ENCODE data around the gene RIC1.
"Not testable (repeated sequence)": the region's sequence is repeated elsewhere in the genome, so short reads cannot be mapped to it uniquely, and the experiment has no call there.

The RIC1 gene

DNA sequence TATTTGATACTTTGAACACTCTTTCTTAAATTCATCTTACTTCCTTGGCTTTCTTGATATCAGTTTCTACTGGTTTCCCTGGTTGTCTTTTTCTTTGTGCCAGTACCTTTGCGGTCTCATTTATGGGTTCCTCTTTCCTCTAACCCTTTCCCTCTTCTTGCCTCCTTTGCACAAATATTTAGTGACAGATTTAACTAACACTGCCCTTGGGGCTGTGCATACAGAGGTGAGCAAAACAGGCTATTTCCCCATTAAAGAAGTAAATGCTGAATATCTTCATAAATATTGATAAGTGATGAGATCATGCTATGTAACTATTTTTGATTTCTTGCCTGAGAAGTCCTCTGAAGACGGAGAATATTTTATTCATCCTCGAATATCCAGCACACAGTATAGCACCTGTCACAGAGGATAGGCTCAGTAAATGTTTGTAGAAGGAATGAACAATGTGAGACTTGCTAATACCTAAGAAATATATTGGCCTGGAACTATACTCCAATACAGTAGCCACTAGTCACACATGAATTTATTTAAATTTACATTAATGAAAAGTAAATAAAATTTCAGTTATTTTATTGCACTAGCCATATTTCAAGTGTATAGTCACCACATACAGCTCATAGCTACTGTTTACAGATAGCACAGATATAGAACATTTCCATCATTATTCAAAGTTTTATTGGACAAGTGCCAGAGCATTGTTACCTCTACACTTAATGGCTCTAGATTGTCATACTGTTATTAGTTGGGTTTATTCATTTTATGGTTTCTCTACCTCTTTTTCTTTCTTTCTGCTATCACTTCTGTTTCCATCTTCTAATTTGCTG is 90.4 kb downstream of the RIC1 start:
- Mint-ChIP-seq H3K36me3 (ENCODE audit: insufficient read depth) (peaks cover 20% of the 10 kb centered on the region), H3K27me3 (no peaks in the 10 kb centered on the region), H3K4me3 (no peak overlapping the region), H3K27ac (ENCODE audit: low read depth) (no peak overlapping the region), H3K4me1 (peaks cover 6% of the 10 kb centered on the region), H3K9me3 (peaks cover 5% of the 10 kb centered on the region)
- DNase-seq (ENCODE audit: low spot score in 2 of 2) (no peak), ATAC-seq (replicated peaks; ENCODE audit: extremely low read depth, poor library complexity, severe bottlenecking) (no peak)

GRCh38 chr9:5720151-5720550 is 91.2 kb downstream of the RIC1 start:
- Mint-ChIP-seq H3K4me1 (peaks cover 6% of the 10 kb centered on the region), H3K9me3 (peaks cover 5% of the 10 kb centered on the region), H3K4me3 (no peak overlapping the region), H3K36me3 (ENCODE audit: insufficient read depth) (peaks cover 19% of the 10 kb centered on the region), H3K27ac (ENCODE audit: low read depth) (no peak overlapping the region), H3K27me3 (no peaks in the 10 kb centered on the region)
- DNase-seq (ENCODE audit: low spot score in 2 of 2) (no peak), ATAC-seq (replicated peaks; ENCODE audit: extremely low read depth, poor library complexity, severe bottlenecking) (no peak)

DNA sequence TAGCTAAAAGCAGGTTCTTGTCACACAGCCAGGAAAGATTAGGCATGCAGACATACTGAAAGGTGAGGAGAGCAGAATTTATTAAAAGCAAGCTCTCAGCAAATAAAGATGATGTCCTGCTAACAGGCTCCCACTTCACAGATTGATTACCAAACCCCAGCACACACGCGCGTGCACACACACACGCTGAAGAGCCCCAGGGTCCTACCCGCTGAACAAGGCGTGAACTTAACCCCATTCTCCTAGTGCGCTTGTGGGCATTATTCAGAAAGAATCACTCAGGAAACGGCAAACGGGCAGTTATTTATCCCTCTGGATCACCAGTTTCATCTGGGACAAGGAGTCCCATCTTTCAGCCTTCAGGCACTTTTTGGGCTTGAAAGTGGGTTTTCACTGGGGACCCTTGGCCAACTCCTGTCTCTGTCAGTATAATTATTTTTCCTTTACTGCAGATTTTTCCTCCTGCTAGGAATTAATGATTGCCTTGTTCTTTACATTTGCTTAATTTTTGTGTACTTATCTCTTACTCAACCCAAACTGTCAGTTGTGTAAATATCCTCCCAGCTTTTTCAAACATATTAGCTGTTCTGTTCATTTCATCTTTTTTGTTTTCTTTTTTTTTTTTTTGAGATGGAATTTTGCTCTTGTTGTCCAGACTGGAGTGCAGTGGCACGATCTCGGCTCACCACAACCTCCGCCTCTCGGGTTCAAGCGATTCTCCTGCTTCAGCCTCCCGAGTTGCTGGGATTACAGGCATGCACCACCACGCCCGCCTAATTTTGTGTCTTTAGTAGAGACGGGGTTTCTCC is 92.6 kb downstream of the RIC1 start:
- Mint-ChIP-seq H3K4me3 (no peak overlapping the region), H3K27ac (ENCODE audit: low read depth) (no peak overlapping the region), H3K9me3 (peaks cover 5% of the 10 kb centered on the region), H3K27me3 (no peaks in the 10 kb centered on the region), H3K4me1 (peaks cover 19% of the 10 kb centered on the region), H3K36me3 (ENCODE audit: insufficient read depth) (peaks cover 19% of the 10 kb centered on the region)
- no peak for DNase-seq (ENCODE audit: low spot score in 2 of 2)
- no peak for ATAC-seq (replicated peaks; ENCODE audit: extremely low read depth, poor library complexity, severe bottlenecking)

DNA sequence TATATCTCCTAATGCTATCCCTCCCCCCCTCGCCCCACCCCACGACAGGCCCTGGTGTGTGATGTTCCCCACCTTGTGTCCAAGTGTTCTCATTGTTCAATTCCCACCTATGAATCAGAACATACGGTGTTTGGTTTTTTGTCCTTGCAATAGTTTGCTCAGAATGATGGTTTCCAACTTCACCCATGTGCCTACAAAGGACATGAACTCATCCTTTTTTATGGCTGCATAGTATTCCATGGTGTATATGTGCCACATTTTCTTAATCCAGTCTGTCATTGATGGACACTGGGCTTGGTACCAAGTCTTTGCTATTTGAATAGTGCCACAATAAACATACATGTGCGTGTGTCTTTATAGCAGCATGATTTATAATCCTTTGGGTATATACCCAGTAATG is 93.8 kb downstream of the RIC1 start:
- not testable (repeated sequence) for H3K4me3 Mint-ChIP-seq; ATAC-seq (replicated peaks; ENCODE audit: extremely low read depth, poor library complexity, severe bottlenecking); H3K27me3 Mint-ChIP-seq; H3K9me3 Mint-ChIP-seq; DNase-seq (ENCODE audit: low spot score in 2 of 2); H3K27ac Mint-ChIP-seq (ENCODE audit: low read depth)
- peaks cover 19% of the 10 kb centered on the region for H3K36me3 Mint-ChIP-seq (ENCODE audit: insufficient read depth)
- H3K4me1 Mint-ChIP-seq: peaks cover 14% of the 10 kb centered on the region

- Mint-ChIP-seq H3K36me3 (ENCODE audit: insufficient read depth) (peaks cover 11% of the 10 kb centered on the region), H3K4me3 (no peak overlapping the region), H3K9me3 (no peaks in the 10 kb centered on the region), H3K27me3 (no peaks in the 10 kb centered on the region), H3K4me1 (no peaks in the 10 kb centered on the region), H3K27ac (ENCODE audit: low read depth) (no peak overlapping the region)
- DNase-seq (ENCODE audit: low spot score in 2 of 2) (no peak), ATAC-seq (replicated peaks; ENCODE audit: extremely low read depth, poor library complexity, severe bottlenecking) (no peak)
Measured at GRCh38 chr9:5735072-5735471, 106.2 kb downstream of the RIC1 start.

DNA sequence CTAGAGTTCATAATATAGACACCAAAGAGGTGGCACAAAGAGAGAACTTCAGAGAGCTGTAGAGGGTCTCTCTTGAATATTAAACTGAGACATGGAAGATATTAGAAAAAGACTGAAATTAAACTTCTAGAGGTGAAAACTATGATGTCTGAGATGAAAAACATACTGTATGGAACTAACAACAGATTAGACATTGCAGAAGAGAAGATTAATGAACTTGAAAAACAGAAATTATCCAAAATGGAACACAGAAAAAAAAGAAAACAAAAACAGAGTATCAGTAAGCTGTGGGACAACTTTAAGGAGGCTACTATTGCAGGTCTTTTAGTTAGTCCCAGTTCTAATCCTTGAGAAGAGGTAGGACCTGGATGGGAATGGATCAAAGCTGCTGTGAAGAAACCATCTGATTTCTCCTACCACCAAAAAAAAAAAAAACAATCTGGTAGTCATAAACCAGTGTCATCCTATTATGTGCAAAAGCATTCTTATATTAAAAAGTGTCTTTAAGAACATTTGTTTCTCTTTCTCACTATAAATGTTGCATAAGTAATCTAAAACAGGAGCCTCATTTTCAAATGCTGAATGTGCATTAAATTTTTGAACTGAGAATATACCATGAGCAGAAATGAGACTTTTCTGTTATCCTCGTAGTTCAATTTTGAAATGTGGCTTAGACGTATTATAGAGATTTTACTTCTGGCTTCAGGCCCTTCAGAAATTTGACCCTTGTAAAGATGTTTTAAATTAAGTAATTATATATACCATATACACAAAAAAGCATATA is 107.8 kb downstream of the RIC1 start:
- Mint-ChIP-seq H3K27me3 (no peaks in the 10 kb centered on the region), H3K27ac (ENCODE audit: low read depth) (no peak overlapping the region), H3K4me1 (no peaks in the 10 kb centered on the region), H3K4me3 (no peak overlapping the region), H3K9me3 (no peaks in the 10 kb centered on the region), H3K36me3 (ENCODE audit: insufficient read depth) (peaks cover 13% of the 10 kb centered on the region)
- DNase-seq (ENCODE audit: low spot score in 2 of 2) (no peak), ATAC-seq (replicated peaks; ENCODE audit: extremely low read depth, poor library complexity, severe bottlenecking) (no peak)

- H3K36me3 Mint-ChIP-seq (ENCODE audit: insufficient read depth): peaks cover 22% of the 10 kb centered on the region
- no peak overlapping the region for H3K27ac Mint-ChIP-seq (ENCODE audit: low read depth)
- H3K27me3 Mint-ChIP-seq: no peaks in the 10 kb centered on the region
- no peaks in the 10 kb centered on the region for H3K4me1 Mint-ChIP-seq
- no peaks in the 10 kb centered on the region for H3K9me3 Mint-ChIP-seq
- no peak overlapping the region for H3K4me3 Mint-ChIP-seq
- no peak for DNase-seq (ENCODE audit: low spot score in 2 of 2)
- ATAC-seq (replicated peaks; ENCODE audit: extremely low read depth, poor library complexity, severe bottlenecking): no peak
Measured at GRCh38 chr9:5743109-5743508, 114.2 kb downstream of the RIC1 start.

GRCh38 chr9:5748438-5748837 is 119.5 kb downstream of the RIC1 start:
- no peaks in the 10 kb centered on the region for H3K4me1 Mint-ChIP-seq

DNA sequence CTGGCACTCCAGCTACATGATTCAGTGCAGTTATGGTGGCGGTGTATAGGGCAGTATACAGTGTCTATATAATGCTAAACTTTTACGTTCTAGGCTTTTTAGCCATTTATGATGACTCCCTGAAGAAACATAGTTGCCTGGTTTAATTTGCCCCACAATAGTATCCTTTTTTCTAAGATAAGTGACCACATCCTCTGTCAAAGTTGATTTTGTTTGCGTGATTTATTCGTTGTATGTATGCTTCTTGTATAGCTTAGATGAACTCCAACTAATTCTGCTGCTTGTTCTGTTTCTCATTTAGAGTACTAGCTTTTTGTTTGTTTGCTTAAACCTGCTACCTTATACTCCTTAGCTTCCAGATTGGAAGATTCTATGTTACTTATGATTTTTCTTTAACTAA is 120.4 kb downstream of the RIC1 start:
- no peak overlapping the region for H3K27ac Mint-ChIP-seq (ENCODE audit: low read depth)
- no peak overlapping the region for H3K4me3 Mint-ChIP-seq
- peaks cover 21% of the 10 kb centered on the region for H3K36me3 Mint-ChIP-seq (ENCODE audit: insufficient read depth)
- DNase-seq (ENCODE audit: low spot score in 2 of 2) (no peak), ATAC-seq (replicated peaks; ENCODE audit: extremely low read depth, poor library complexity, severe bottlenecking) (no peak)
- H3K9me3 Mint-ChIP-seq: no peaks in the 10 kb centered on the region
- no peaks in the 10 kb centered on the region for H3K27me3 Mint-ChIP-seq
- no peaks in the 10 kb centered on the region for H3K4me1 Mint-ChIP-seq

More at GRCh38 chr9:5748438-5748837, 119.5 kb downstream of the RIC1 start:
- DNase-seq (ENCODE audit: low spot score in 2 of 2): no peak
- no peak for ATAC-seq (replicated peaks; ENCODE audit: extremely low read depth, poor library complexity, severe bottlenecking)
- no peaks in the 10 kb centered on the region for H3K27me3 Mint-ChIP-seq
- H3K27ac Mint-ChIP-seq (ENCODE audit: low read depth): no peak overlapping the region
- H3K9me3 Mint-ChIP-seq: no peaks in the 10 kb centered on the region
- H3K36me3 Mint-ChIP-seq (ENCODE audit: insufficient read depth): peaks cover 22% of the 10 kb centered on the region
- no peak overlapping the region for H3K4me3 Mint-ChIP-seq

GRCh38 chr9:5750569-5750968 is 121.7 kb downstream of the RIC1 start:
- H3K27ac Mint-ChIP-seq (ENCODE audit: low read depth): no peak overlapping the region
- no peaks in the 10 kb centered on the region for H3K4me1 Mint-ChIP-seq
- peaks cover 16% of the 10 kb centered on the region for H3K36me3 Mint-ChIP-seq (ENCODE audit: insufficient read depth)
- no peaks in the 10 kb centered on the region for H3K9me3 Mint-ChIP-seq
- H3K27me3 Mint-ChIP-seq: no peaks in the 10 kb centered on the region
- no peak overlapping the region for H3K4me3 Mint-ChIP-seq
- ATAC-seq (replicated peaks; ENCODE audit: extremely low read depth, poor library complexity, severe bottlenecking) (no peak), DNase-seq (ENCODE audit: low spot score in 2 of 2) (no peak)

DNA sequence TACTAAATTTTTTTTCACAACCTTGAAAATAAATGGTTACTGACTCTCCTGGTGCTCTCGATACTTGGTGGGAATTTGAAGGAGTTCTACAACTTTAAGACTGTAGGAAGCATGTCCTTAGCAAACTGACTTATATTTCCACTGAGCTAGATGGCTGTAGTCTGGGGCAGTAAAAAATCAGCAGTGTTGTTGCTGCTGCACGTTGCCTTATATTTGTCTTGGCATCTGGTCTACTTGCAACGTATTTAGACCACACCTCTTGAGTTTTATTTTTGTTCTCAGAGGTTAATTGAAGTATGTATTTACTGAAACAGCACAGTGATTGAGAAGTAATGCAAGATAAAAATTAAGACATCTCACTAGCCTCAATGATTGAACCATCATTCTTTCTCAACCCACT is 127.7 kb downstream of the RIC1 start:
- no peaks in the 10 kb centered on the region for H3K9me3 Mint-ChIP-seq
- DNase-seq (ENCODE audit: low spot score in 2 of 2): no peak
- H3K27me3 Mint-ChIP-seq: no peaks in the 10 kb centered on the region
- no peak for ATAC-seq (replicated peaks; ENCODE audit: extremely low read depth, poor library complexity, severe bottlenecking)
- peaks cover 27% of the 10 kb centered on the region for H3K36me3 Mint-ChIP-seq (ENCODE audit: insufficient read depth)
- H3K27ac Mint-ChIP-seq (ENCODE audit: low read depth): no peak overlapping the region
- no peak overlapping the region for H3K4me3 Mint-ChIP-seq
- no peaks in the 10 kb centered on the region for H3K4me1 Mint-ChIP-seq

DNA sequence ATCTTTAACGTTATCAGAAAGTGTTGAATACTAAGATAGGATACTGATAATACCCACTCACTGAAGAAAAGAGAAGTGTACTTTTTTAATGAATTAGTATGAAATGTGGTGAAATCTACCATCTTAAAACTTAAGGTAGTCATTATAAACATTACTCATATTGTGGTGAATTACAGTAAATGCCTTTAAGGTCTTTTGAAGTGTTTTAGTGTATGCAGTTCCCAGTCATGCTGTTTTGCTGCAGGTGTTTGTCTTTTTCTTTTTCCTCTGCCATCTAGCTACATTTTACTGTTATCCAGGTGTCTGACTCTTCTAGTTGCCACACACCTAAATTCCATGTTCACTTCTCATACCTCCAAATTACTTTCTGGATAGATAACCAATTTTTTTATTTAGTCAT is 131.4 kb downstream of the RIC1 start:
- Mint-ChIP-seq H3K4me3 (no peak overlapping the region), H3K9me3 (no peaks in the 10 kb centered on the region), H3K27ac (ENCODE audit: low read depth) (no peak overlapping the region), H3K36me3 (ENCODE audit: insufficient read depth) (peaks cover 40% of the 10 kb centered on the region), H3K4me1 (no peaks in the 10 kb centered on the region), H3K27me3 (no peaks in the 10 kb centered on the region)
- DNase-seq (ENCODE audit: low spot score in 2 of 2): no peak
- no peak for ATAC-seq (replicated peaks; ENCODE audit: extremely low read depth, poor library complexity, severe bottlenecking)
